ENCODE measurements around the gene HEXIM2. TPM values are rescaled to one million over a fixed set of nuclear protein-coding genes. Genes with fewer than 3 reads are reported as not detected.
A peak's percentile ranks its signal among the peaks of the same experiment; 100 is the strongest.

HEXIM2 gene
- total and polyA plus RNA-seq, 2 of the 13 experiments (the other 11 are each of a cell fraction or from before 2014, with no cell fraction given) = 27.1 to 32.4 TPM

DNA sequence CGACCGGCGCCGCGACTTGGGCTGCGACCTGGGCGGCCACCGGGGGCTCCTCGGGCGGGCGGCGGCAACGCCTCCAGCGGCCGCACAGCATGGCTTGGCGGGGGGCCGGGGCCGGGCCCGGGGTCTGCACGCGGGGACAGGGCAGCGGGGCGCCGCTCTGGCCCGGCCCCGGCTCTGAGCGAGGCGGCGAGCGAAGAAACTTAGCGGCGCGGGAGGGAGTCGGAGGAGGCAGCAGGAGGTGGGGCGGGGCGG is 29.4 kb upstream of the HEXIM2 start, which contains the start of gene PLCD3 (continued):
- TF ChIP-seq, protein P1, sequence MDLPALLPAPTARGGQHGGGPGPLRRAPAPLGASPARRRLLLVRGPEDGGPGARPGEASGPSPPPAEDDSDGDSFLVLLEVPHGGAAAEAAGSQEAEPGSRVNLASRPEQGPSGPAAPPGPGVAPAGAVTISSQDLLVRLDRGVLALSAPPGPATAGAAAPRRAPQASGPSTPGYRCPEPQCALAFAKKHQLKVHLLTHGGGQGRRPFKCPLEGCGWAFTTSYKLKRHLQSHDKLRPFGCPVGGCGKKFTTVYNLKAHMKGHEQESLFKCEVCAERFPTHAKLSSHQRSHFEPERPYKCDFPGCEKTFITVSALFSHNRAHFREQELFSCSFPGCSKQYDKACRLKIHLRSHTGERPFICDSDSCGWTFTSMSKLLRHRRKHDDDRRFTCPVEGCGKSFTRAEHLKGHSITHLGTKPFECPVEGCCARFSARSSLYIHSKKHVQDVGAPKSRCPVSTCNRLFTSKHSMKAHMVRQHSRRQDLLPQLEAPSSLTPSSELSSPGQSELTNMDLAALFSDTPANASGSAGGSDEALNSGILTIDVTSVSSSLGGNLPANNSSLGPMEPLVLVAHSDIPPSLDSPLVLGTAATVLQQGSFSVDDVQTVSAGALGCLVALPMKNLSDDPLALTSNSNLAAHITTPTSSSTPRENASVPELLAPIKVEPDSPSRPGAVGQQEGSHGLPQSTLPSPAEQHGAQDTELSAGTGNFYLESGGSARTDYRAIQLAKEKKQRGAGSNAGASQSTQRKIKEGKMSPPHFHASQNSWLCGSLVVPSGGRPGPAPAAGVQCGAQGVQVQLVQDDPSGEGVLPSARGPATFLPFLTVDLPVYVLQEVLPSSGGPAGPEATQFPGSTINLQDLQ (CRISPR knock-in tag; IDR thresholded peaks at IDR 0.05) = no peak
- TF ChIP-seq GTF2F1 (IDR thresholded peaks at IDR 0.05; ENCODE audit: low read length) (no peak), ZNF841 (CRISPR knock-in tag; IDR thresholded peaks at IDR 0.05; ENCODE audit: borderline replicate concordance) (no peak), ZBTB20 (CRISPR knock-in tag; IDR thresholded peaks at IDR 0.05; ENCODE audit: borderline replicate concordance, low read depth) (no peak), SATB2 (CRISPR knock-in tag; IDR thresholded peaks at IDR 0.05) (0 out of 2 replicates have a peak, but pooled peaks have one; percentile 20), TMF1 (CRISPR knock-in tag; IDR thresholded peaks at IDR 0.05; ENCODE audit: low read depth) (peak; percentile 26; the same call in 1 of the 2 replicates), ZNF496 (CRISPR knock-in tag; IDR thresholded peaks at IDR 0.05; ENCODE audit: insufficient replicate concordance) (no peak), TCF12 (IDR thresholded peaks at IDR 0.05) (no peak), TCF12 (CRISPR knock-in tag; IDR thresholded peaks at IDR 0.05) (no peak)

DNA sequence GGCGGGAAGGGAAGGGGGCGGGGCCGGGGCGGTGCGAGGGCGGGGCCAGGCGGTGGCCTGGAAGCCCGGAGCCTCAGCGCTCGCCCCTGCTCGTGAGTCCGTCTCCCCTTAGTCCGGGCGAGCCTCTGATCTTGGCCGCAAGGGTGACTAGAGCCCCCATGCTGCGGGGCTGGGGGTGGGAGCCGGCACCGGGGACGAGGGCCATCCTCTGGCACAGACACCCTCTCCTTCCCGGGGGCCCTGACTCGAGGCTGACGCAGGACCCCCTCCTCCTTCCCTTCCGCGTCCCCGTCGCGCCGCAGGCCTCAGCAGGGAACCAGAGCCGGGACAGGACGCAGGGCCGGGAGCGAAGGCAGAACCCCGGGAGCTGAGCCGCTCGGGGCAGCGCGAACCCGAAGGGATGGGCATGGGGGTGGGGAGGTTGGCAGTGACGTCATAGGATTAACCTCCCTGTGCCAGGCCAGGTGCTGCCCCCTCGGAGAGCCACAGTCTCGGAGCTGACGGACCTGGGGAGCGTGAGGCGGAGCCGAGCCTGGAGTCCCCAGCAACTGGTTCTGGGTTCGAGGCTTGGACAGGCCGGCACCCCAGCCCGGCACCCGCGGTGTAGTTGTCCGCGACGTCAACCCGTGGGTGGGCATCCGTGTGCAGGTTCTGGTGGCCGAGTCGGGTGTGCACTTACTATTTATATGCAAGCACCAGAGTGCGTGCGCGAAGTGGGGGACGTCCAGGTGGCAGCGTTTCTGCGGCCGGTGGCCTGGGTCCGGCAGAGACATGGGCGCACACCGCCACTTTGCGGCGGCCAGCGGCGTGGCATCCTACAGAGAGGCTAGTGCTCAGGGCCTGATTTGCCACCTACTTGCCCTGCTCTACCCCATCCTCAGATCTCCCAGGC is 28.9 kb upstream of the HEXIM2 start:
- WGBS (ENCODE audit: low lambda C conversion rate) = 27% methylated on average over 40 of the region's 71 CpGs
- FAIRE-seq (no peak), ATAC-seq (peak; percentile 25), DNase-seq (ENCODE audit: low spot score) (peak; percentile 66)
- ChIA-PET CTCF (ENCODE audit: low intra/inter-chr PET ratio, low total read pairs) (interaction anchor here (0.7 to 4.9 kb wide), 11 partner anchors 9 to 213 kb away, joined by 3 to 303 read pairs (median 4); no protein-coding TSS in a partner anchor), POLR2A (interaction anchor here (1.4 to 1.7 kb wide), 4 partner anchors 9 to 71 kb away, joined by 4 to 14 read pairs (median 8); partner anchors contain the start of genes HEXIM1, HEXIM2 and NMT1)
- peaks cover 1 to 2% of the 10 kb centered on the region in 2 experiments; a peak in 3 of 5 replicates for H3K36me3 ChIP-seq (replicated peaks in 1 of 2; ENCODE audit: control insufficient read depth in 1 of 2, insufficient read depth in 2 of 2, low read length in 2 of 2)
- BruUV-seq (replicated peaks) = TSS peak; percentile 25
- peak overlapping the region; percentile 65 for H3K27ac ChIP-seq (ENCODE audit: extremely low read length, insufficient read depth, low read length)
- H3K4me1 ChIP-seq (ENCODE audit: insufficient read depth, low read length) = peaks cover 66% of the 10 kb centered on the region
- no peaks in the 10 kb centered on the region for H3K27me3 ChIP-seq (ENCODE audit: control insufficient read depth in 1 of 2, insufficient read depth in 2 of 2, low read length in 2 of 2)
- H3K9ac ChIP-seq (ENCODE audit: insufficient read depth, low read depth, low read length) = peak overlapping the region; percentile 75
- intact Hi-C loops (cut with micrococcal nuclease; ENCODE audit: unreplicated experiment) (loop anchor here (2.0 kb wide), 1 partner anchor 34 kb away; no protein-coding TSS in a partner anchor), in situ Hi-C loops (cut with HindIII; ENCODE audit: extremely low pct_ligation_motif_present, low pct_unique_long_range_greater_than_20kb) (loop anchor here (5.0 to 10.0 kb wide), 2 partner anchors 36 to 242 kb away; no protein-coding TSS in a partner anchor)
- H2AFZ ChIP-seq (ENCODE audit: low read length) = no peak overlapping the region
- H3K4me2 ChIP-seq (ENCODE audit: low read depth, low read length) = peak overlapping the region; percentile 97
- H4K20me1 ChIP-seq (ENCODE audit: insufficient read depth, low read length) = no peaks in the 10 kb centered on the region
- H3K9me3 ChIP-seq (ENCODE audit: low read length) = no peaks in the 10 kb centered on the region
- peaks cover 20% of the 10 kb centered on the region for H3K79me2 ChIP-seq (ENCODE audit: insufficient read depth, low read length)
- peak overlapping the region; percentile 77 to 95 (median 92) for H3K4me3 ChIP-seq (replicated peaks in 1 of 3; ENCODE audit: insufficient read depth in 1 of 3, low read depth in 2 of 3, low read length in 3 of 3)
- TF ChIP-seq ZNF251 (CRISPR knock-in tag; IDR thresholded peaks at IDR 0.05) (0 out of 2 replicates have a peak, but pooled peaks have one; percentile 39), KDM2A (CRISPR knock-in tag; IDR thresholded peaks at IDR 0.05; ENCODE audit: borderline replicate concordance, low read depth) (no peak; the same call in none of the 2 replicates), ZNF766 (CRISPR knock-in tag; IDR thresholded peaks at IDR 0.05; ENCODE audit: borderline replicate concordance) (no peak; the same call in 1 of the 2 replicates), KLF12 (CRISPR knock-in tag; IDR thresholded peaks at IDR 0.05; ENCODE audit: borderline replicate concordance) (0 out of 2 replicates have a peak, but pooled peaks have one; percentile 69), HNRNPH1 (optimal IDR thresholded peaks at IDR 0.05; ENCODE audit: low read depth, low read length) (no peak), ATAD3A (CRISPR knock-in tag; IDR thresholded peaks at IDR 0.05) (no peak)
- TF ChIP-seq, protein P2, sequence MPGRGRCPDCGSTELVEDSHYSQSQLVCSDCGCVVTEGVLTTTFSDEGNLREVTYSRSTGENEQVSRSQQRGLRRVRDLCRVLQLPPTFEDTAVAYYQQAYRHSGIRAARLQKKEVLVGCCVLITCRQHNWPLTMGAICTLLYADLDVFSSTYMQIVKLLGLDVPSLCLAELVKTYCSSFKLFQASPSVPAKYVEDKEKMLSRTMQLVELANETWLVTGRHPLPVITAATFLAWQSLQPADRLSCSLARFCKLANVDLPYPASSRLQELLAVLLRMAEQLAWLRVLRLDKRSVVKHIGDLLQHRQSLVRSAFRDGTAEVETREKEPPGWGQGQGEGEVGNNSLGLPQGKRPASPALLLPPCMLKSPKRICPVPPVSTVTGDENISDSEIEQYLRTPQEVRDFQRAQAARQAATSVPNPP (CRISPR knock-in tag; IDR thresholded peaks at IDR 0.05) = no peak
- TF ChIP-seq, protein P3, sequence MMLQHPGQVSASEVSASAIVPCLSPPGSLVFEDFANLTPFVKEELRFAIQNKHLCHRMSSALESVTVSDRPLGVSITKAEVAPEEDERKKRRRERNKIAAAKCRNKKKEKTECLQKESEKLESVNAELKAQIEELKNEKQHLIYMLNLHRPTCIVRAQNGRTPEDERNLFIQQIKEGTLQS (CRISPR knock-in tag; IDR thresholded peaks at IDR 0.05) = peak; percentile 54
